H1 (cell line): ENCODE measurements around the gene NLRC3. TPM values are rescaled to one million over a fixed set of nuclear protein-coding genes. Genes with fewer than 3 reads are reported as not detected.

Experiments used
- ATF3 ChIP-seq: IDR thresholded peaks from 2 replicates; pipeline ENCODE4 v1.6.1; 2011; ENCODE audit warnings: low read depth, mild to moderate bottlenecking, low read length; ENCODE audit not compliant: insufficient read depth
- polyA plus RNA-seq, 7 experiments: library from polyadenylated mRNA; depleted of rRNA in 3 of 7; stranded (reverse) in 5 of 7; unstranded in 2 of 7; fragments of >200 nt in 5 of 7; fragments of 200-250 nt in 2 of 7; gene quantifications; 1 replicate in 5 of 7; 2 replicates in 1 of 7; 4 replicates in 1 of 7; pipeline versions ENCODE4 v1.2.1 to v1.2.3, GENCODE V29; 2011 to 2013; ENCODE audit warnings: missing spikeins in 2 of 7, mixed read lengths in 2 of 7
- total RNA-seq: library from RNA; stranded (reverse); fragmentation: NEBNext Ultra II Directional; extraction: Animal tissue kit (Norgen Biotek cat#: 25700); gene quantifications from 2 replicates; pipeline ENCODE4 v1.2.1, GENCODE V29; 2021

The NLRC3 gene
- total and polyA plus RNA-seq, 2 of the 8 experiments (the other 6 are each of a cell fraction or from before 2014, with no cell fraction given) = 0.18 to 0.20 TPM

DNA sequence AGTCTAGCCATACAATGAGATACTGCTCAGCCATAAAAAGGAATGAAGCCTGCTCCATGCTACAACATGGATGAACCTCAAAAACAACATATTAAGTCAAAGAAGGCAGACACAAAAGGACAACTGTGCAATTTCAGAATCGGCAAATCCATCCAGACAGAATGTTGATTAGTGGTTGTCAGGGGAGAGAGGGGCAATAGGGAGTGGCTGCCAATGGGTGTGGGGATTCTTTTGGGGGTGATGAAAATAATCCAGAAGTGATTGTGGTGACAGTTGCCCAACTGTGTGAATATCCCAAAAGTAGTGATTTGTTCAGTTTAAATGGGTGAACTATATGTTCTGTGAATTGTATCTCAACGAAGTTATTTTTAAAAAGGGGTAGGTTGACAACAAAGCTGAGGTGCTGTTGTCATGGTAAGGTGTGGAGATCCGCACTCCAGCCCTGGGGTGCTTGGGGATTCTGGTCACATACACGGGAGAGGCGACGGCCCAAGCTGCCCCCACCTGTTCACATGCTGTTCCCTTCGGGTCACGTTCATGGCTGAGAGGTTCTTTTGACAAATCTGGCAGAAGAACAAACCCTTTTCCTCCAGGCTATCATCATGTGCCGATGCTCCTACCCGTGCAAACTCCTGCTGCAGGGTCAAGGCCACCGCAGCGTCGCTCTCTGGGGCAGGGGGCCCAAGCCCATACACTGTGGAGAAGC, 24.6 kb upstream of the NLRC3 start (continued):
- TF ChIP-seq ATF3 = no peak
